ENCODE results near the gene OPA1. TPM values are rescaled to one million over a fixed set of nuclear protein-coding genes. Genes with fewer than 3 reads are reported as not detected.

Gene OPA1
- total RNA-seq, 1 donor from 2014 or later: 118 TPM

DNA sequence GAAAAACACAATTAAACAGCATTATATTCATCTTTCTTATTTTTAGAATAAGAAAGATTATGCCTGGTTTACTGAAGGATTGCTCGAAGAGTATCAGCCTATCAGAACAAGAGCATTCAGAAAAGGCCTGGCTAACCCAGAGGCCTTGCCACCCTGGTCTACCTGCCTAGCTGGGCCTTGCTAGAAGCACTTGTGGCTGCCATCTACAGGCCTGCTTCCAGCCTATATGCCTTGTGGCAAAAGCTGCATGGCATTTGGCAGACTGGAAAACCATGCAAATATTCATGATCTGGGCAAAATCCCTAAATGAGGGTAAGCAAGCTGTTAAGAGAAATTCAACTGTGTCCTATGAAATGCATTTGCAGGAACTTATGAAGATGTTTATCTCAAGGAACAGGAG is 29.0 kb upstream of the OPA1 start:
- DNase-seq (ENCODE audit: low spot score): no peak
- Mint-ChIP-seq H3K4me3 (ENCODE audit: low read depth) (no peak overlapping the region), H3K9me3 (no peaks in the 10 kb centered on the region), H3K36me3 (ENCODE audit: low read depth) (no peaks in the 10 kb centered on the region), H3K27ac (no peak overlapping the region), H3K4me1 (ENCODE audit: low read depth) (peaks cover 1% of the 10 kb centered on the region), H3K27me3 (ENCODE audit: low read depth) (peaks cover 2% of the 10 kb centered on the region)
- intact Hi-C loops (cut with micrococcal nuclease): no loop called here

DNA sequence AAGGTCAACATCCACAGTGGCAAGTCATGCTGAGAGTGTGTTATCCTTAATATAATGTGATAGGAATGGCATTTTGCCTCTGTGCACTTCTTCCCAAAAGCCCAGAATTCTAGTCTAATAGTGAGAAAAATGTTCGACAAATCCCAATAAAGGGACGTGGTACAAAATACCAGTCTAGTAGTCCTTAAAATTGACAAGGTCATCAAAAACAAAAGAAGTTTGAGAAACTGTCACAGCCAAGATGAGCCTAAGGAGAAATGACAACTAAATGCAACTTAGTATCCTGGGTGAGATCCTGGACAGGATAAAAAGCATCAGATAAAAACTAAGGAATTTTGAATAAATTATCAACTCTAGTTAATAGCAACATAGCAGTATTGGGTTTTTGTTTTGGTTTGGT is 23.9 kb upstream of the OPA1 start:
- Mint-ChIP-seq H3K36me3 (ENCODE audit: low read depth) (no peaks in the 10 kb centered on the region), H3K4me1 (ENCODE audit: low read depth) (peaks cover 2% of the 10 kb centered on the region), H3K27ac (no peak overlapping the region), H3K4me3 (ENCODE audit: low read depth) (no peak overlapping the region), H3K9me3 (no peaks in the 10 kb centered on the region), H3K27me3 (ENCODE audit: low read depth) (peaks cover 2% of the 10 kb centered on the region)
- no peak for DNase-seq (ENCODE audit: low spot score)
- intact Hi-C loops (cut with micrococcal nuclease): no loop called here

DNA sequence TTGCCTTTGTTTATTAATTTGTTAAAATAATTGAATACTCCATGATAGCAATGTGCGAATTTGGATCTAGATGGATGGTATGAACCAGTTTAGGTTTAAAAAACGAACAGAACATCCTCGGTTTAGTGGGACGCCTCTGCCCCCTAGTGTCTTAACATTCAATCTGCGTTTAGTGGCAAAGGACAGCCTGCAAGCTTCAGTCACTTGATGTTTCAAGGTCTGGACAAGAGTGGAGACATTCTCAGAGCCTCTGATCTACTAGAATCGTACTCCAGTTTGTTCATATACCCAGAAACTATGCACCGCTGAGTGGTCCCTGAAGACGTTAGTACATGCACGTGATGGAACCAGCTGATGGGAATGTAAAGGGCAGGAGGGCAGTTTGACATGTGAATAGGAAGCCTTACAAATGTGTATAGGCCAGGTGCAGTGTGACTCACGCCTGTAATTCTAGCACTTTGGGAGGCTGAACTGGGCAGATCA is 20.5 kb upstream of the OPA1 start:
- intact Hi-C loops (cut with micrococcal nuclease): loop anchor here (1.0 to 5.0 kb wide), 4 partner anchors 111 to 1105 kb away; no protein-coding TSS in a partner anchor
- Mint-ChIP-seq H3K9me3 (no peaks in the 10 kb centered on the region), H3K27me3 (ENCODE audit: low read depth) (peaks cover 2% of the 10 kb centered on the region), H3K4me3 (ENCODE audit: low read depth) (no peak overlapping the region), H3K36me3 (ENCODE audit: low read depth) (no peaks in the 10 kb centered on the region), H3K27ac (no peak overlapping the region), H3K4me1 (ENCODE audit: low read depth) (peaks cover 2% of the 10 kb centered on the region)
- DNase-seq (ENCODE audit: low spot score): peak; percentile 25

DNA sequence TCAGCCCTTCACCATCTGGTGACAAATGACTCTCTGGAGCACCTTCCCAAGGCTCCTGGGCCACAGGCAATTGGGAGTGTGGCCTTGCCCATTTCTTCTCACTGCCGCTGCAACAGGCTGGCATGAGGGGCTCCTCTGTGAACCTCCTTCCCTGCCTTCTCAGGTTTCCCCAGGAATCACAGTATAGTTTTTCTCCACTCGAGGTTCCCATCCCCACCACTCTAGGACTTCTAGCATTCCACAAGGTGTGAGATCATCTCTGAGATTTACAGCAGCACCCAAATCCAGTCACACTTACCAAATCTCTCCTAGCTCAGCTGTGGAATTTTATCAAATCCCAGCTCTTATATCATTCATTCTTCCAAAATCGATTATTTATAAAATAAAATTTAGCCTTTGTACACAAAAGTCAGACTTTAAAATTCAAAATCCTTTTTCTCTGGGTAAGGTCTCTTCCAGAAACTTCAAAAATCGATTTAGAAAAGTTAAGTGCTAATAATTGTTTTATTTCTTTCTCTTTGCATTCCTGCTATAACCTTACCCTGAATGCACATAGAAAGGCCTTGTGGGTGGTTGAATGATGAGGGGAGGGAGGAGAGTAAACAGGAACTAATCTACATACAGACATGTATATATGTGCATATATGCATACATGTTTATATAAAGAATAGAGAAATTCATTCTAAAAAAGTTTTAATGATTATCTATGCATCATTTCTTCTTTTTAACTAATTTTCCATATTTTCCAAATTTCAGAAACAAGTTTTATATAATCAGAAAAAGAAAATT is 19.4 kb upstream of the OPA1 start:
- H3K27me3 Mint-ChIP-seq (ENCODE audit: low read depth): no peaks in the 10 kb centered on the region
- H3K4me1 Mint-ChIP-seq (ENCODE audit: low read depth): peaks cover 2% of the 10 kb centered on the region
- no peak overlapping the region for H3K4me3 Mint-ChIP-seq (ENCODE audit: low read depth)
- H3K9me3 Mint-ChIP-seq: no peaks in the 10 kb centered on the region
- no peak overlapping the region for H3K27ac Mint-ChIP-seq
- intact Hi-C loops (cut with micrococcal nuclease): loop anchor here (5.0 kb wide), 3 partner anchors 761 to 1106 kb away; no protein-coding TSS in a partner anchor
- no peaks in the 10 kb centered on the region for H3K36me3 Mint-ChIP-seq (ENCODE audit: low read depth)
- DNase-seq (ENCODE audit: low spot score): no peak

DNA sequence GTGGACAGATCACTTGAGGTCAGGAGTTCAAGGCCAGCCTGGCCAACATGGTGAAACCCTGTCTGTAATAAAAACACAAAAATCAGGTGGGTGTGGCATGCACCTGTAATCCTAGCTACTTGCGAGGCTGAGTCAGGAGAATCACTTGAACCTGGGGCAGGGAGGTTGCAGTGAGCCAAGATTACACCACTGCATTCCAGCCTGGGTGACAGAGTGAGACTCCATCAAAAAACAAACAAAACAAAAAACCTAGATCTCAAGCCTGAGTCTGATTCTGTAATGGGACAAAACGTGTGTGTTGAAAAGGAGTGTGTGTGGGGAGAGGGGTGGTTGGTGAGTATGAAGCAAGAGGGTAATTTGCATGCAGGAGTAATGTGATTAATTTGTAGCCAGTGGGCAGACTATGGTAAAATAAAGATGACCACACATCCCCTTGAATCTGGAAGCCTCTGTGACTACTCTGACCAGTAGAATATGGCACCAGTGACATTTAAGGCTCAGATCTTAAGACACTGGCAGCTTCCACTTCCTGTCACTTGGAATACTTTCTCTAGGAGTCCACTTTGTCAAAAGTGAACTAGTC is 18.4 kb upstream of the OPA1 start:
- Mint-ChIP-seq H3K27me3 (ENCODE audit: low read depth) (no peaks in the 10 kb centered on the region), H3K4me1 (ENCODE audit: low read depth) (peaks cover 2% of the 10 kb centered on the region), H3K27ac (no peak overlapping the region), H3K4me3 (ENCODE audit: low read depth) (no peak overlapping the region), H3K36me3 (ENCODE audit: low read depth) (no peaks in the 10 kb centered on the region), H3K9me3 (no peaks in the 10 kb centered on the region)
- DNase-seq (ENCODE audit: low spot score): no peak
- intact Hi-C loops (cut with micrococcal nuclease): loop anchor here (5.0 kb wide), 3 partner anchors 762 to 1107 kb away; no protein-coding TSS in a partner anchor

DNA sequence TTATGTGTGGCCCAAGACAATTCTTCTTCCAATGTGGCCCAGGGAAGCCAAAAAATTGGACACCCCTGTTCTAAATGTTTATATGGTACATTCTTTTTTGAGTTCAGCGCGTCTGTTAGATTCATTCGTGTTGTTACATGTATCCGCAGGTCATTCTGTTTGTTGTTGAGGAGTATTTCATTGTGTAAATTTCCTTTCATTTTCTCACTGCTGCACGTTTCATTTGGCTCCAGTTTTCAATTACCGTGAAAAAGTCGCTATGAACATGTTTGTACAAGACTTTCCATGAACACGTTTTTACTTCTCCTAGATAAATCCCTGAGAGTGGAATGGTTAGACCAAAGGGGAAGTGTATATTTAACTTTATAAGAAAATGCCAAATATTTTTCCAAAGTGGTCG is 7.5 kb upstream of the OPA1 start:
- intact Hi-C loops (cut with micrococcal nuclease): no loop called here
- Mint-ChIP-seq H3K9me3 (no peaks in the 10 kb centered on the region), H3K4me3 (ENCODE audit: low read depth) (no peak overlapping the region), H3K27me3 (ENCODE audit: low read depth) (no peaks in the 10 kb centered on the region), H3K4me1 (ENCODE audit: low read depth) (no peaks in the 10 kb centered on the region), H3K36me3 (ENCODE audit: low read depth) (no peaks in the 10 kb centered on the region), H3K27ac (no peak overlapping the region)
- no peak for DNase-seq (ENCODE audit: low spot score)

DNA sequence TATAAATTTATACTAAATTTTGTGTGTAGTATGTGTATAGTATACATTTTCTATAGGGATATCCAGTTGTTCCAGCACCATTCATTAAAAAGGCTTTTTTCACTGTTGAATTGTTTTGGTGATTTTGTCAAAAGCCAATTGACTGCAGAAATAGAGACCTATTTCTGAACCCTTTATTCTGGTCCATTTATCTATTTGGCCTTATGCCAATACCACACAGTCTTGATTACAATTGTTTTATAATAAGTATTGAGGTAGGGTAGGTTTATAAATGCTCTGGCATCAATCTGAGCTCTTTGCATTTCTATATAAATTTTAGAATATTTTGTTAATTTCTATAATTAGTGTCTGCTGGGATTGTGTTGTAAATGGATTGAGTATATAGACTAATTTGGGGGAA is 6.5 kb upstream of the OPA1 start:
- Mint-ChIP-seq H3K27me3 (ENCODE audit: low read depth) (no peaks in the 10 kb centered on the region), H3K36me3 (ENCODE audit: low read depth) (no peaks in the 10 kb centered on the region), H3K4me3 (ENCODE audit: low read depth) (no peak overlapping the region), H3K9me3 (no peaks in the 10 kb centered on the region), H3K4me1 (ENCODE audit: low read depth) (peaks cover under 1% of the 10 kb centered on the region), H3K27ac (no peak overlapping the region)
- DNase-seq (ENCODE audit: low spot score): no peak
- intact Hi-C loops (cut with micrococcal nuclease): no loop called here

DNA sequence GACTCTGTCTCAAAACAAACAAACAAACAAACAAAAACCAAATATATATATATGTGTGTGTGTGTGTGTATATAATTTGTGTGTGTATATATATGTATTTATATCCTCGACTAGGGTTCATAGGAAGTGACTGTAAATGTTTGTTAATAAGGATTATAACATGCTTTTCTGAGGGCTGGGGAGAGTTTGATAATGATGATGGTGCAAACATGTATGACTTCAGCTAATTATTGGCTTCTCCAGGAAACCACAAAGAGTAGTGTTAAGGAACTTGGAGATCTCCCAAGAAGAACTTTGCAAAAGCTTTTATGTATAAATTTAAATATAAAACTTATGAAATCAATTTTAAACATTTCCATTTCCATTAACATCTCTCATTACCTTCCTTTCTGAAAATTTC is 3.9 kb upstream of the OPA1 start:
- Mint-ChIP-seq H3K4me3 (ENCODE audit: low read depth) (no peak overlapping the region), H3K4me1 (ENCODE audit: low read depth) (peaks cover 16% of the 10 kb centered on the region), H3K36me3 (ENCODE audit: low read depth) (peaks cover 5% of the 10 kb centered on the region), H3K27me3 (ENCODE audit: low read depth) (no peaks in the 10 kb centered on the region), H3K9me3 (no peaks in the 10 kb centered on the region), H3K27ac (no peak overlapping the region)
- DNase-seq (ENCODE audit: low spot score): no peak
- intact Hi-C loops (cut with micrococcal nuclease): no loop called here

DNA sequence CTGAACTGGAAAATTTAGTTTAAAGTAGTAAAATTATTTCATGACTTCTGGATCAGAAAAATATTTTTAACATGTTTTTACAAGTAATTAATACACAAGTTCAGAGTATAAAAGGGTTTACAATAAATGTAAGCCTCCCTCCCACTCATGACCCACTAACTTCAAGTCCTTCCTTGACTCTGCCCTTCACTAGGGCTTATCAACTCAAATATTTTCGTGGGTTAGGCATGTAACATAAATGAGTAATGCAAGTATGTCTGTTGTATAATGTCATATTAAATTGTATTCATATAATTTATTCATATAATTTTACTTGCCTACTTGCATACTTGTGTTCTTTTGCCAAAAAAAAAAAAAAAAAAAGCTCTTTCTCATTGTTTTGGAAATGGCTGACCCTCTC is 3.4 kb upstream of the OPA1 start:
- Mint-ChIP-seq H3K4me1 (ENCODE audit: low read depth) (peaks cover 18% of the 10 kb centered on the region), H3K4me3 (ENCODE audit: low read depth) (no peak overlapping the region), H3K27ac (no peak overlapping the region), H3K27me3 (ENCODE audit: low read depth) (no peaks in the 10 kb centered on the region), H3K9me3 (no peaks in the 10 kb centered on the region), H3K36me3 (ENCODE audit: low read depth) (peaks cover 5% of the 10 kb centered on the region)
- intact Hi-C loops (cut with micrococcal nuclease): loop anchor here (5.0 to 10.0 kb wide), 2 partner anchors 545 to 752 kb away; partner anchors contain the start of gene HES1
- DNase-seq (ENCODE audit: low spot score): no peak

DNA sequence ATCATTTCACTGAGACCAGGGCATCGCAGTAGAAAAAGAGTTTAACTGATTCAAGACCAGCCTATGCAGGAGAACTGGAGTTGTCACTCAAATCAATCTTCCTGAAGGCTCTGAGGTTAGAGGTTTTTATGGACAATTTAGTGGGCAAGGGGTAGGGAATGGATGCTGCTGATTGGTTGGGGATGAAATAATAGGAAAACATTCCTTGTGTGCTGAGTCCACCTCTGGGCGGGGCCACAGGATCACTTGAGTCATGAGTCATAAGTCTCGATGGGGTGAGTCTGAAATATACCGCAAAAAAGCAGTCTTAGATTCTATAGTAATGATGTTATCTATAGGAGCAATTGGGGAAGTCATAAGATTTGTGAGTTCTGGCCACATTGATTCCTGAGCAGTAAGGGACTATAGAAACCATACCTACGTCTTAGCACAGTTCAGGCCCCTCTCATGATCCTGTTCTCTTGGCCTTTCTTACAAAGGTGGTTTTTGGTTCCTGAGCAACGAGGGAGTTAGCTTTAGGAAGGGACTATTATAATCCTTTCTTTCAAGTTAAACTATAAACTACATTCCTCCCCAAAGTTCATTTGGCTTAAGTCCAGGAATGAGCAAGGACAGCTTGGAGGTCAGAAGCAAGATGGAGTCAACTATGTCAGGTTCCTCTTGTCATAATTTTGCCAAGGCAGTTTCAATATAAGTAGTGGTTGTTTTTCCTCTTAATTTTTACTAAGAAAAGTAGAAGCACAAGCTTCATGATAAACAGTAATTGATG is 2.7 kb upstream of the OPA1 start:
- H3K4me3 Mint-ChIP-seq (ENCODE audit: low read depth): no peak overlapping the region
- peaks cover 5% of the 10 kb centered on the region for H3K36me3 Mint-ChIP-seq (ENCODE audit: low read depth)
- no peaks in the 10 kb centered on the region for H3K27me3 Mint-ChIP-seq (ENCODE audit: low read depth)
- intact Hi-C loops (cut with micrococcal nuclease): loop anchor here (5.0 to 10.0 kb wide), 2 partner anchors 545 to 753 kb away; partner anchors contain the start of gene HES1
- peaks cover 22% of the 10 kb centered on the region for H3K4me1 Mint-ChIP-seq (ENCODE audit: low read depth)
- no peak for DNase-seq (ENCODE audit: low spot score)
- no peak overlapping the region for H3K27ac Mint-ChIP-seq
- no peaks in the 10 kb centered on the region for H3K9me3 Mint-ChIP-seq

DNA sequence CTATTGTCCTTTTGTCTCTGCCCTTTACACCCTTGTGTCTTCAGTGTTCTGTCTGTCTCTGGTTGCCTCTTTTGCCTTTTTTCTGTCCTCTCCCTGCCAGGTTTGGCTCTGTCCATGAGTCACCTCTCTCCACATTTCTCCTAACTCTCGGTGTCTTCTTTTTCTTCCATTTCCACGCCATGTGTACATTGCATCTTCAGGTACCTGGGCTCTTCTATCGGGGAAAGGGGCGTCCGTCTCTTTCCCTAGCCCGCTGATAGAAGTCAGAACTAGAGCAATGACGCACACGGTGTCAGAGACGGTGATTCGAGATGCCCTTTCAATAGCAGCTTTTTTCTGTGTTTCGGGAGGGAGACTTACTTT is 641 bp downstream of the OPA1 start:
- Mint-ChIP-seq H3K9me3 (no peaks in the 10 kb centered on the region), H3K4me1 (ENCODE audit: low read depth) (peaks cover 42% of the 10 kb centered on the region), H3K27me3 (ENCODE audit: low read depth) (no peaks in the 10 kb centered on the region), H3K27ac (peak overlapping the region; percentile 100), H3K36me3 (ENCODE audit: low read depth) (peaks cover 32% of the 10 kb centered on the region), H3K4me3 (ENCODE audit: low read depth) (peak overlapping the region; percentile 99)
- DNase-seq (ENCODE audit: low spot score): peak; percentile 35
- intact Hi-C loops (cut with micrococcal nuclease): loop anchor here (1.0 to 10.0 kb wide), 3 partner anchors 541 to 756 kb away; partner anchors contain the start of gene HES1

DNA sequence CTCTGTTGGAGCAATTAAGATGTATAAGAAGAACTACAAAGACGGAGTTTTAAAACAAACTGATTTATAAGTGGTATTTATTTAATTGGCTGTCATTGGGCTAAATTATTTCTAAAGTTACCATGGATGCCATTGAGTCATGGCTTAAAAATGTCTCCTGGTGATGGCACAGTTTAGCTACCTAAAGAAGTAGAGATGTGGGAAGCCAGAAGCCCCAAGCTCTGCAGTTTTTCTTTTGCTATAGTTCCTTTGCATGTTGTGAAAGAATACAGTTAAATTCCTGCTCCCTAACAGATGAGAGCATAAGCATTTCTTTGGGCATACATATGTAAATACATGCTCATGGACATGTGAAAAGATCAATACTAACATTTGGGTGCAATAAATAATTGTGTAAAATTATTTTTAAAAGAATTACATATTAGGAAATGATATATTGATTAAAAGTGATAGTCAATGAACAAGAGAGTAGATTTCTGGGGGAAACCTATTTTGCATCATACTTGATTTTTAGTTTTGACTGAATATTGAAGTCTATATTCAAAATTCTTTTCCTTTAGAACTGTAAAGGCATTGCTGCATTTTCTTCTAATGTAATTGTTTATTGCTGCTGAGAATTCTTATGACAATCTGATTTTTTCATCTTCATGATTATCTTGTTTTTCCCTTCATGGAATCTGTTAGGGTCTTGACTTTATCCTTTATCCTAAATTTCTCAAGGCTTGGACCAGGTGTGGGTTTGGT is 2.1 kb downstream of the OPA1 start:
- H3K36me3 Mint-ChIP-seq (ENCODE audit: low read depth): peaks cover 46% of the 10 kb centered on the region
- intact Hi-C loops (cut with micrococcal nuclease): loop anchor here (1.0 to 10.0 kb wide), 3 partner anchors 11 to 758 kb away; partner anchors contain the start of gene HES1
- peak overlapping the region; percentile 52 for H3K27ac Mint-ChIP-seq
- DNase-seq (ENCODE audit: low spot score): no peak
- H3K27me3 Mint-ChIP-seq (ENCODE audit: low read depth): no peaks in the 10 kb centered on the region
- H3K9me3 Mint-ChIP-seq: no peaks in the 10 kb centered on the region
- H3K4me3 Mint-ChIP-seq (ENCODE audit: low read depth): peak overlapping the region; percentile 99
- peaks cover 56% of the 10 kb centered on the region for H3K4me1 Mint-ChIP-seq (ENCODE audit: low read depth)

Data from activated T-helper 2 cell treated with anti-CD3 and anti-CD28 coated beads, Interferon-gamma antibody, Interleukin-2, Interleukin-4, amounts not matched to agents 10 μg/mL and 5 μg/mL and 100 μg/mL, durations not matched to agents 14 hours and 24 hours and 36 hours (primary cell).